Middle frontal gyrus (tissue), 1 donor: ENCODE results near the gene CEP85.

Source experiments
- DNase-seq: peaks from one replicate; pipeline ENCODE4 v3.0.0-alpha.2; 2015; ENCODE audit warnings: low spot score; ENCODE audit errors: extremely low spot score

Gene CEP85

GRCh38 chr1:26233903-26234643 is at the start of gene CEP85:
CEP85 (plus strand) TSS chr1:26234200; CDS start chr1:26239784, 5,584 bp downstream.
- DNase-seq, result peak; percentile 96

DNA sequence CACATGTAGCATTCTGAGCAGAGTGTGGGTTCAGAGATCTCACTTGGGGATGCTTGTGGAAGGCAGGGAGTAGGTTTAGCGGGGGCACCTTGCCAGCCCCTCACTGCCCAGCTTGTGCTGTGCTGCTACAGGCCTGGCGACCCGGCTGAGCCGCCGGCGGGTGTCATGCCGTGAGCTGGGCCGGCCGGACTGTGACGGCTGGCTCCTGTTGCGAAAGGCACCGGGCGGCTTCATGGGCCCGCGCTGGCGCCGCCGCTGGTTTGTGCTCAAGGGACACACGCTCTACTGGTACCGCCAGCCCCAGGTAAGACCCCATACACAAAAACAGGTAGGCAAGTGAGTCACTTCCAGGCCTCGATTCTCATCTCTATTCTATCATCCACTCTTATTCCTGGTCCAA is 49.1 kb upstream of the CEP85 start:
- no peak for DNase-seq

GRCh38 chr1:26187882-26188281 is 46.1 kb upstream of the CEP85 start:
- no peak for DNase-seq

DNA sequence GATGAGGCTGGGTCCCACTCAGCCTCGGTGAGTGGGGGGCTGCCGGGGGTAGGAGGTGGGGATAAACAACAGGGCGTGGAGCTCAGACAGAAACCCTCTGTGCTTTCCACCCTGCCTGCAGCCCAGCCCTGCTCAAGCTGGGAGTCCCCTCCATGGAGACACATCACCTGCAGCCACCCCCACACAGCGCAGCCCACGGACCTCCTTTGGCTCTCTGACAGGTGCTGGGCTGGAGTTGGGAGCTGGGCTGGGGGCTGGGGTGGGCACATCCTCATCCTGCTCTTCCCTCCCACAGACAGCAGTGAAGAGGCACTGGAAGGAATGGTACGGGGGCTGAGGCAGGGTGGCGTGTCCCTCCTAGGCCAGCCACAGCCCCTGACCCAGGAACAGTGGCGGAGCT is 45.5 kb upstream of the CEP85 start:
- DNase-seq, result no peak

DNA sequence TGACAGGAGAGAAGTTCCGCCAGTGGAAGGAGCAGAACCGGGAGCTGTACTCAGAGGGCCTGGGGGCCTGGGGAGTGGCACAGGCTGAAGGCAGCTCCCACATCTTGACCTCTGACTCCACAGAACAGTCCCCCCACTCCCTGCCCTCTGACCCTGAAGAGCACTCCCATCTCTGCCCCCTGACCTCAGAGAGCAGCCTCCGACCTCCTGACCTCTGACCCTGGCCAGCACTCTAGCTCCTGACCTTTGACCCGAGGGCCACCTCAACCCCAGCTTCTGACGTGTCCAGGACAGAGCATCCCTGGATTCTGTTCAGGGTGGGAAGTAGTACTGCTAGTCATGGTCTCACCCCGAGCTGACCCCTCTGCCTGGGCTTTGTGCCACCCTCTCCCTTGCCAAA is 44.7 kb upstream of the CEP85 start:
- DNase-seq, result no peak

DNA sequence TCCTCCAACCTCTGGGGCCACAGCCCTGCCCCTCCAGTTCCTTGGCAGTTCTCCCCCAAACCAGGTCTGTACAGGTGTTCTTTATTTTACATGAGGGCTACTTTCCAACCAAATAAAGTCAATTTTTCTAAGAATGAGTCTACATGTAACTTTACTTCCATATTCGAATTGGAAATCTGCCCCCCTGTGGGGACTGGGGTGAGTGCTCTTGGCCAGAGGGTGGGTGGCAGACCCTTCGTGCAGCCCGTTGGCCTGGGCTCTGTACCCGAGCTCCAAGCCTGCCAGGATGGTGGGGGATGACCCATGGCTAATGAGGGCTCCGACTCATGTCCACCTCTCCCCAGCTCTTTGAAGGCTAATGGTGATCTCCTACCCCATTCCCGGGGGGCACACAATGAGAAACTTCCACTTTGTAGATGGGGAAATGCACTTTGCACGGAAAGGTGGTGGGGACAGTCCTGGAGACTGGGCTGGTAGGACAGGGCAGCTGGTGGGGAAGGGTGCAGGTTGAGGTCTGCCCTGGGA is 44.2 kb upstream of the CEP85 start:
- DNase-seq, result no peak

DNA sequence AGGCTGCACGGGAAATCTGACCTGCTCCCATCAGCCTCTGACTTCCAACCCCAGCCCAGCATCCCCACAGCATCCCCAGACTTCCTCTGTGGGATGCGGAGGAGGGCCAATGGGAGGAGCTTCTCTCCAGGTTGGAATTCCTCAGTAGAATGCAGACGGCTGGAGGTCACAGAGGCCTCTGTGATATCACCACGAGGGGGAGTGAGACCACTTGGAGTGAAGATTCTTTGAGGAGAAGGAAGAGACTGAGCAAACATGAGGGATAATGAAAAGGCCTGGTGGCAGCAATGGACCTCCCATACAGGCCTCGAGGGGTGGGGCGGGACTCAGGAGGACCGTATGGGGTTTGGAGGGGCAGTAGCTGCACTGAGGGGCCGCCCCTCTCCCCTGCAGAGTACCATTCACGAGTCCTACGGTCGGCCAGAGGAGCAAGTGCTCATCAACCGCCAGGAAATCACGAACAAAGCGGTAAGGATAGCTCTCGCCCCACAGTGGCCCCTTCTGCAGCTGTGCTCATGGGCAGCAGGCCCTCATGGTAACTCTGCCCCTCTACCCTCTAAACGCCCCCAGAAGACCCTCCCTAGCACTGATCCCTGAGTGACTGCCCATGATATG is 43.5 kb upstream of the CEP85 start, which contains the start of gene CATSPER4:
CATSPER4 (plus strand) TSS at position 230 of the 615 bp plus-strand sequence; CDS start at position 256, 26 bp downstream.
- no peak for DNase-seq

DNA sequence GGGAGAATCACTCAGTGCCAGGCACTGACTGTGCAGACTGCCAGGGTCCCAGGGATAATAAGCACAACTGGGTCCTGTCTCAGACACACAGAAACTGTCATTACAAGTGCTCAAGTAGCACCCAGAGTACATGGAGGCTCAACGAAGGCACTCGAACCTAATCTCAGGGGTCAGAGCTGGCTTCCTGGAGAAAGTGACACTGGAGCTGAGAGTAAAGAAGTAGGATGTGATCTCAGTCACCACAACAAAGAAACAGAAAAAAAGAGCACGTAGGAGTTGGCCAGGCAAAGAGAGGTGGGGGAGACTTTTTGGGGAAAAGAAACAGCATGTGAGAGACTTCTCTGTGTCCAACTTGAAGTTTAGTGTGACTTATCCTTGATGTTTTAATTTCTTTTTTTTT is 42.3 kb upstream of the CEP85 start:
- DNase-seq, result no peak

- no peak for DNase-seq
These were observed 38.2 kb upstream of the CEP85 start for GRCh38 chr1:26195805-26196204.

- no peak for DNase-seq
These were observed 36.7 kb upstream of the CEP85 start for GRCh38 chr1:26197301-26197700.

DNA sequence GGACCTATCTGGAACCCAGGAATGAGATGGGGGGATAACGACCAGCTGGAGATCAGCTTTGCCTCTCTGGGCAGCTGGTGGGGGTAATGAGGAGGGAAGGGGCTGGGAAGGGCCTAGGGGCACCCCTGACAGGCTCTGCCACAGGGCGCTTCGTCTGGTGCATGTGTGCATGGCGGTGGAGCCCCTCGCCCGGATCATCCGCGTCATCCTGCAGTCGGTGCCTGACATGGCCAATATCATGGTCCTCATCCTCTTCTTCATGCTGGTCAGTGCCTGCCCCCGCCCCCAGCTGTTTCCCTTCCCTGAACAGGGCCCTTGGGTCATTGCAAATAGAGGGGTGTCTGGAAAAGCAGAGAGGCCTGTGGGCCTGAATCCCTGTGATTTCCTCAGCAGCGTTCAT is 36.2 kb upstream of the CEP85 start:
- DNase-seq, result no peak

- no peak for DNase-seq
These were observed 33.6 kb upstream of the CEP85 start for GRCh38 chr1:26200413-26200812.

DNA sequence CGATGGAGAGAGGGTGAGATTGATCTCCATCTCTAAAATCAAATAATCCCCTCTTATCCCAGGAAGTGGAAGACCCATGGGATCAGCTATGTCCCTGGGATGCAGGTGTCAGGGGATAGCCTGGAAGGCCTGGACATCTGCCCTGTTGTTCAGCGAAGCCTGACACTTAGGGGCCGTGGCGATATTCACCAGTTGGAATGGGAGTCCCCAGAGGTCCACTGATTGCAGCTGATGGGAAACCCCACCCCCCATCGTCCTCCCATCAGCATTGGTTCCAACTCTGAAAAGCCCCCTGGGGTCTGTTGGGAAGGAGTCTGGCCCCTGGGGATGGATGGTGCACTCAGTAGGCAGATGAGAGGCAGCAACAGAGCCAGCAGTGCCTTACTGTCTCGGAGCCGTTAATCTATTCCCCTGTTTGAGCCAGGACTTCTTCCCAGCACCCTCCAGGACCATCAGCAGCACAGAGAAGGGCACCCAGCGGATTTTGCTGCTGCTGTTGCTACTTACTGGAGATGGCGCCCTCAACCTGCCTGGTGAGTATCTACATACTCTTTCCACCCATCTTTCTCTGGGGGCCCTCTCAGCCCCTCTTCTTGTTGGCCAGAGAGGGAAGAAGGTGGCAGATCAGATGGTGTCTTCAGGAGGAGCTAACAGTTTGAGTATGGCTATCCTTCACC is 30.2 kb upstream of the CEP85 start:
- no peak for DNase-seq

GRCh38 chr1:26210147-26210870 is 23.7 kb upstream of the CEP85 start:
- DNase-seq, result no peak

DNA sequence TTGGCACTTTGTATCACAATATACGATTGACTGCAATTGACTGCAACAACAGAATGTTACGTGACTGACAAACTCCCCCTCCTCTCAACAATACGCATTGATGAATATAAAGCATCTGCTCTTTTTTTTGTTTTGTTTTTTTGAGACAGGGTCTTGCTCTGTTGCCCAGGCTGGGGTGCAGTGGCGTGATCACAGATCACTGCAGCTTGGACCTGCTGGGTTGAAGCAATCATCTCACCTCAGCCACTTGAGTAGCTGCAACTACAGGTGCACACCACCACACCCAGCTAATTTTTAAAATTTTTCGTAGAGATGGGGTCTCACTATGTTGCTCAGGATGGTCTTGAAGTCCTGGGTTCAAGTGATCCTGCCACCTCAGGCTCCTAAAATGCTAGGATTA is 21.3 kb upstream of the CEP85 start:
- DNase-seq, result no peak

- no peak for DNase-seq
These were observed 20.6 kb upstream of the CEP85 start for GRCh38 chr1:26213335-26213905.

GRCh38 chr1:26215246-26215645 is 18.8 kb upstream of the CEP85 start:
- DNase-seq, result no peak

DNA sequence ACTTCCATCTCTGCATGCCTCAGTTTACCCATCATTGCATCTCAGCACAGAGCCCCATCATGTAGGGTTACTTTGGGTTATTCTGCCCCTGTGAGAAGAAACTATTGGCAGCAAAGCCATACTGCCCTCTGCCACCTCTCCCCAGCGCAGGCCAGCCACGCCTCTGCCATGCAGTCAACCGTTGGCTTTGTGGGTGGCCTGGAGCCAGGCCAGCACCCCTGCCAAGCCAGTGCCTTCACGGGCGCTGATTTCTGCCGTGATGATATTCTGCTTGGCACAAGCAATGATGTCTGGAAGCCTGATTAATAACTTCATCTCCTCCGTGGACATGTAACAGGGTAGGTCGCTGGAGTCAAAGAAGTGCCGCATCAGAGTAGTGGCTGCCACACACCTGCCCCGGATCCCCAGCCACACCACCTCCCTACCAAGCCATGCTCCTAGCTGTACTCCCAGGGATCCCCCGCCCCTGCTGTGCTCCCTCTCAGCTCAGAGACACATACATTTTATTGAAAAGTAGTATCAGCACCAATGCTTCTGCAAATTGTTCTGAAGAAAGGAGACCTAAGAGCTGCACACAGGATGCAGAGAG is 15.0 kb upstream of the CEP85 start:
- DNase-seq, result no peak

DNA sequence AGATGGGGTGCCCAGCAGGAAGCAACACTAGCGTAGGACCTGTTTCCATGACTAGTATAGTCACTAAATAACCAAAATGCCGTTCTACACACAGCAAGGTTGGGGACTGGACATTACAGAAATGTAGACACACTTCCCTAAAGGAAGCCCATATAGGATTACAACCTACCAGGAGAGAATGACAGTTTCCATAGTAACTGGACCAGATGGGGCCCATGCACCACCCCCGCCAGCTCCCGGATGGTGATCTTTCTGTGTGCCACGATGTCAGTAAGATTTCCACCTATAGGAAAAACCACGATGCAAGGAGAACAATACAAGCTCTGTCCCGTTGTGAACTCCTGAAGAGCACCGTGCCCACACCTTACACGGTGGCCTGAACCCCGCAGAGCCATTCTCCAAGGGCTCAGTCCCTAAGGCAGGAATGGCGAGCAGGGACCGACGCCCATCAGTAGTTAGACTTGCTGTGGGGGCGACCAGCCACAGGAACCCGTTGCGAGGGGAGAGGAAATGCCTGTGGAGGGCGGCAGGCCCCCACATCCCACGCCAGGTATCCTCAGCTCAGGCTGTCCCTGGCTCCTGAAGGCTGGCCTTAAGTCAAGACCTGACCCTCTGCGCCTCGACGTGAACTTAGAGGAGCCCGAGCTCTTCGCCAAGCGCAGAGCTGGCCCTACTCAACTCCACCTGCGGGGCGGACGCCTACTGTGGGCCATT is 13.6 kb upstream of the CEP85 start:
- no peak for DNase-seq

DNA sequence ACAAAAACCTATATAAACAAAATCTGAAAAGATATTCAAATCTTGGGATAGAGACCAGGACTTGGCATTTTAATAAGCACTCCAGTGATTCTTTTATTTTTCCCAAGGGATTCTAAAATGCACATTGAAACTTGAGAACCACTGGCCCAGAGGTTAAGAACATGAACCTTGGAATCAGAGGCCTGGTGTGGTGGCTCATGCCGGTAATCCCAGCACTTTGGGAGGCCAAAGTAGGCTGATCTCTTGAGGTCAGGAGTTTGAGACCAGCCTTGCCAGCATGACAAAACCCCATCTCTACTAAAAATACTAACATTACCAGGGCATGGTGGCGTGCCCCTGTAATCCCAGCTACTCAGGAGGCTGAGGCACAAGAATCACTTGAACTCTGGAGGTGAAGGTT is 12.9 kb upstream of the CEP85 start:
- no peak for DNase-seq
